GM21526 (cell line): ENCODE measurements around the gene TMEM25.
A peak's percentile ranks its signal among the peaks of the same experiment; 100 is the strongest.
"Not testable (repeated sequence)": the region's sequence is repeated elsewhere in the genome, so short reads cannot be mapped to it uniquely, and the experiment has no call there.

Experiments used
- ATAC-seq: cut with Tn5 transposase; IDR thresholded peaks from one replicate; pipeline ENCODE4 v1.9.1; 2021; ENCODE audit warnings: moderate library complexity; ENCODE audit not compliant: unreplicated experiment, low FRiP score

TMEM25 gene

GRCh38 chr11:118530683-118531596 is at the start of gene TMEM25:
Gene TMEM25, plus strand, starts transcription at chr11:118531192. Its CDS starts 610 bp downstream, at chr11:118531802.
- peak; percentile 56 for ATAC-seq

GRCh38 chr11:118481238-118481637 is 49.8 kb upstream of the TMEM25 start:
- not testable (repeated sequence) for ATAC-seq

GRCh38 chr11:118484405-118484804 is 46.6 kb upstream of the TMEM25 start:
- ATAC-seq = no peak

- no peak for ATAC-seq
These were observed 45.7 kb upstream of the TMEM25 start for GRCh38 chr11:118485273-118485672.

- no peak for ATAC-seq
These were observed 42.4 kb upstream of the TMEM25 start for GRCh38 chr11:118488480-118489109.

- no peak for ATAC-seq
These were observed 40.0 kb upstream of the TMEM25 start for GRCh38 chr11:118491041-118491440.

GRCh38 chr11:118497831-118498230 is 33.2 kb upstream of the TMEM25 start:
- no peak for ATAC-seq

GRCh38 chr11:118503216-118503615 is 27.8 kb upstream of the TMEM25 start:
- no peak for ATAC-seq

- no peak for ATAC-seq
These were observed 19.4 kb upstream of the TMEM25 start for GRCh38 chr11:118511601-118512000.

- ATAC-seq = no peak
These were observed 16.9 kb upstream of the TMEM25 start for GRCh38 chr11:118514103-118514502.

GRCh38 chr11:118519549-118519948 is 11.4 kb upstream of the TMEM25 start:
- ATAC-seq = no peak

- ATAC-seq = no peak
These were observed 9.1 kb upstream of the TMEM25 start for GRCh38 chr11:118521892-118522311.

GRCh38 chr11:118522571-118523072 is 8.4 kb upstream of the TMEM25 start:
- no peak for ATAC-seq

- no peak for ATAC-seq
These were observed 6.6 kb upstream of the TMEM25 start for GRCh38 chr11:118524356-118524755.

- ATAC-seq = no peak
These were observed 6.1 kb upstream of the TMEM25 start for GRCh38 chr11:118524757-118525470.

- no peak for ATAC-seq
These were observed 4.3 kb upstream of the TMEM25 start for GRCh38 chr11:118526688-118527087.

GRCh38 chr11:118527109-118527508 is 3.9 kb upstream of the TMEM25 start, which contains the start of gene TTC36:
Gene TTC36, plus strand, starts transcription at chr11:118527474. Its CDS starts 21 bp downstream, at chr11:118527495.
- no peak for ATAC-seq

- no peak for ATAC-seq
These were observed 2.5 kb upstream of the TMEM25 start for GRCh38 chr11:118528511-118528910.

- ATAC-seq = no peak
These were observed 1.3 kb upstream of the TMEM25 start for GRCh38 chr11:118529584-118530175.

- no peak for ATAC-seq
These were observed 761 bp upstream of the TMEM25 start for GRCh38 chr11:118530180-118530682.
